SK-N-SH treated with all-trans-retinoic acid at 6 μM for 48 hours (cell line): Measurements from ENCODE around the gene CAPN12.

ENCODE experiments used
- ATAC-seq: fragments of 200-7000 bp; cut with Tn5 transposase; 3 replicates; pipeline ENCODE4 v1.9.1; 2020; ENCODE audit warnings: mild to moderate bottlenecking, moderate library complexity
- CREB5 ChIP-seq: fragments of 250-450 bp; sonication (Bioruptor Pico); IDR thresholded peaks from 2 replicates; pipeline ENCODE4 v1.5.1; 2020; ENCODE audit warnings: low read depth, mild to moderate bottlenecking, moderate library complexity
- CSDC2 ChIP-seq: fragments of 250-450 bp; sonication (Bioruptor Pico); IDR thresholded peaks from 2 replicates; pipeline ENCODE4 v1.5.0; 2020; ENCODE audit warnings: mild to moderate bottlenecking, moderate library complexity
- CSRNP3 ChIP-seq: fragments of 250-450 bp; sonication (Bioruptor Pico); IDR thresholded peaks from 2 replicates; pipeline ENCODE4 v1.5.1; 2021; ENCODE audit warnings: mild to moderate bottlenecking, moderate library complexity
- ESRRG ChIP-seq: fragments of 250-450 bp; sonication (Bioruptor Pico); IDR thresholded peaks from 2 replicates; pipeline ENCODE4 v1.6.1; 2021; ENCODE audit warnings: mild to moderate bottlenecking
- GLIS3 ChIP-seq: fragments of 250-450 bp; sonication (Bioruptor Pico); IDR thresholded peaks from 2 replicates; pipeline ENCODE4 v1.5.0; 2020; ENCODE audit warnings: mild to moderate bottlenecking, moderate library complexity
- ISL1 ChIP-seq: fragments of 250-450 bp; sonication (Bioruptor Pico); IDR thresholded peaks from 2 replicates; pipeline ENCODE4 v2.1.2; 2022; ENCODE audit warnings: mild to moderate bottlenecking, moderate library complexity
- PATZ1 ChIP-seq: fragments of 250-450 bp; sonication (Bioruptor Pico); IDR thresholded peaks from 2 replicates; pipeline ENCODE4 v1.8.0; 2020; ENCODE audit warnings: mild to moderate bottlenecking, moderate library complexity, borderline replicate concordance
- POU6F1 ChIP-seq: fragments of 250-450 bp; sonication (Bioruptor Pico); IDR thresholded peaks from 2 replicates; pipeline ENCODE4 v1.8.0; 2021; ENCODE audit warnings: low read depth, mild to moderate bottlenecking, moderate library complexity, borderline replicate concordance
- PPARA ChIP-seq: fragments of 250-450 bp; sonication (Bioruptor Pico); IDR thresholded peaks from 2 replicates; pipeline ENCODE4 v1.5.0; 2020; ENCODE audit warnings: mild to moderate bottlenecking, borderline replicate concordance
- RARB ChIP-seq: fragments of 250-450 bp; sonication (Bioruptor Pico); IDR thresholded peaks from 2 replicates; pipeline ENCODE4 v1.8.0; 2021; ENCODE audit warnings: mild to moderate bottlenecking, moderate library complexity
- TCF4 ChIP-seq: fragments of 250-450 bp; sonication (Bioruptor Pico); IDR thresholded peaks from 2 replicates; pipeline ENCODE4 v1.8.0; 2021; ENCODE audit warnings: mild to moderate bottlenecking, moderate library complexity, borderline replicate concordance
- TSHZ2 ChIP-seq: fragments of 250-450 bp; sonication (Bioruptor Pico); IDR thresholded peaks from 2 replicates; pipeline ENCODE4 v1.5.0; 2020; ENCODE audit warnings: mild to moderate bottlenecking, moderate library complexity
- ZC3H10 ChIP-seq: fragments of 250-450 bp; sonication (Bioruptor Pico); IDR thresholded peaks from 2 replicates; pipeline ENCODE4 v1.5.1; 2021; ENCODE audit warnings: mild to moderate bottlenecking, moderate library complexity
- ZFP3 ChIP-seq: fragments of 250-450 bp; sonication (Bioruptor Pico); IDR thresholded peaks from 2 replicates; pipeline ENCODE4 v1.5.0; 2020; ENCODE audit warnings: mild to moderate bottlenecking, moderate library complexity
- ZNF565 ChIP-seq: fragments of 450-650 bp; formaldehyde crosslinking; conservative IDR thresholded peaks from 2 replicates; pipeline ENCODE4 v1.5.0; 2020; ENCODE audit warnings: low read depth, mild to moderate bottlenecking, moderate library complexity

The CAPN12 gene

GRCh38 chr19:38692458-38693379 lies 51.6 kb downstream of the CAPN12 start:
- TF ChIP-seq ESRRG (CRISPR knock-in tag) (0 out of 2 replicates have a peak, but pooled peaks have one; percentile 3), TSHZ2 (CRISPR knock-in tag) (0 out of 2 replicates have a peak, but pooled peaks have one; percentile 9), GLIS3 (CRISPR knock-in tag) (no peak), ZNF565 (no peak), ZC3H10 (CRISPR knock-in tag) (no peak), RARB (peak; percentile 31; the same call in 1 of the 2 replicates)
- TF ChIP-seq, all 23 proteins: peak for 3
- peak; percentile 3 for ATAC-seq

GRCh38 chr19:38691938-38692457 lies 52.3 kb downstream of the CAPN12 start:
- 0 out of 2 replicates have a peak, but pooled peaks have one; percentile 61 for TF ChIP-seq GLIS3 (CRISPR knock-in tag)
- peak; percentile 83 for TF ChIP-seq ISL1 (CRISPR knock-in tag)
- peak; percentile 38; the same call in 1 of the 2 replicates for TF ChIP-seq TSHZ2 (CRISPR knock-in tag)
- no peak for TF ChIP-seq CSRNP3 (CRISPR knock-in tag)
- peak; percentile 78; the same call in 1 of the 2 replicates for TF ChIP-seq CSDC2 (CRISPR knock-in tag)
- TF ChIP-seq ZFP3 (CRISPR knock-in tag) = 0 out of 2 replicates have a peak, but pooled peaks have one; percentile 50
- peak; percentile 55; the same call in 1 of the 2 replicates for TF ChIP-seq TCF4
- TF ChIP-seq PATZ1 (CRISPR knock-in tag) = peak; percentile 41; the same call in 1 of the 2 replicates
- no peak for TF ChIP-seq PPARA (CRISPR knock-in tag)
- peak; percentile 79 for TF ChIP-seq CREB5
- no peak for TF ChIP-seq POU6F1
- TF ChIP-seq, all 23 proteins: peak for 8
- ATAC-seq = peak; percentile 87
